ENCODE data around the gene ADAMTS12.

GRCh38 chr5:33726422-33727165 lies 165.2 kb downstream of the ADAMTS12 start:
- TF ChIP-seq CTCF (IDR thresholded peaks at IDR 0.05) (no peak), RAD21 (IDR thresholded peaks at IDR 0.05; ENCODE audit: low read length) (no peak), USF2 (IDR thresholded peaks at IDR 0.05; ENCODE audit: borderline replicate concordance, low read depth, low read length) (no peak), EZH2phosphoT487 (IDR thresholded peaks at IDR 0.05; ENCODE audit: borderline replicate concordance, low read depth) (no peak), NRF1 (IDR thresholded peaks at IDR 0.05; ENCODE audit: low read depth, low read length) (no peak), MAX (IDR thresholded peaks at IDR 0.05; ENCODE audit: low read depth) (no peak)

Measured in SK-N-SH (cell line).